Midbrain (tissue), 1 donor: ENCODE measurements around the gene LIPI.
"Not testable (repeated sequence)": the region's sequence is repeated elsewhere in the genome, so short reads cannot be mapped to it uniquely, and the experiment has no call there.

Experiments
- DNase-seq: peaks from one replicate; lab custom pipeline; 2025; lab: John Stamatoyannopoulos, UW

The LIPI gene

GRCh38 chr21:14072761-14073535 is 137.8 kb downstream of the LIPI start:
- no peak for DNase-seq

- no peak for DNase-seq
Measured at GRCh38 chr21:14071902-14072734, 138.6 kb downstream of the LIPI start.

GRCh38 chr21:14070968-14071367 is 139.8 kb downstream of the LIPI start:
- DNase-seq, result no peak

GRCh38 chr21:14070049-14070893 is 140.5 kb downstream of the LIPI start:
- DNase-seq, result no peak

GRCh38 chr21:14064296-14064645 is 146.5 kb downstream of the LIPI start:
- DNase-seq, result no peak

GRCh38 chr21:14063620-14064295 is 147.0 kb downstream of the LIPI start:
- DNase-seq, result not testable (repeated sequence)

GRCh38 chr21:14062684-14063083 is 148.1 kb downstream of the LIPI start:
- not testable (repeated sequence) for DNase-seq

- not testable (repeated sequence) for DNase-seq
Measured at GRCh38 chr21:14061820-14062219, 148.9 kb downstream of the LIPI start.

GRCh38 chr21:14058995-14059627 is 151.6 kb downstream of the LIPI start:
- not testable (repeated sequence) for DNase-seq
